WTC11 (cell line): ENCODE data around the gene GORAB. TPM values are rescaled to one million over a fixed set of nuclear protein-coding genes. Genes with fewer than 3 reads are reported as not detected.

Experiments used
- ATAC-seq: fragments of 200-7000 bp; cut with Tn5 transposase; 2 replicates; pipeline ENCODE4 v1.10.0; 2021; ENCODE audit warnings: mild to moderate bottlenecking, moderate library complexity
- CTCF ChIA-PET: fragments of 300-600 bp; sonication (Branson Sonifier 250); formaldehyde crosslinking; loops from one replicate; lab custom pipeline; 2021; ENCODE audit warnings: antibody characterized with exemption; lab: Charles Lee
- POLR2A ChIA-PET: fragments of 350-600 bp; sonication (Branson Sonifier 250); formaldehyde crosslinking; loops from one replicate; lab custom pipeline; 2021; ENCODE audit warnings: antibody characterized with exemption; lab: Charles Lee
- DNase-seq: peaks from one replicate; pipeline ENCODE4 v3.0.0; 2021; ENCODE audit warnings: low spot score
- H3K27ac Mint-ChIP-seq: 2 replicates; pipeline ENCODE4 v1.8.0; 2021; ENCODE audit warnings: mixed read lengths
- H3K27me3 Mint-ChIP-seq: 2 replicates; pipeline ENCODE4 v1.8.0; 2021; ENCODE audit warnings: low read depth, mild to moderate bottlenecking, moderate library complexity, mixed read lengths
- H3K36me3 Mint-ChIP-seq: 2 replicates; pipeline ENCODE4 v1.8.0; 2021; ENCODE audit warnings: mixed read lengths
- H3K4me1 Mint-ChIP-seq: 2 replicates; pipeline ENCODE4 v1.8.0; 2022; ENCODE audit warnings: mixed read lengths
- H3K4me3 Mint-ChIP-seq: 2 replicates; pipeline ENCODE4 v1.8.0; 2021; ENCODE audit warnings: mild to moderate bottlenecking, moderate library complexity, mixed read lengths
- H3K9me3 Mint-ChIP-seq: 2 replicates; pipeline ENCODE4 v1.8.0; 2021; ENCODE audit warnings: mixed read lengths
- AFF4 ChIP-seq: sonication (generic); formaldehyde crosslinking; IDR thresholded peaks from 2 replicates; pipeline ENCODE4 v1.8.1; 2023; ENCODE audit warnings: mild to moderate bottlenecking, missing genetic modification reagents, borderline replicate concordance
- ATF2 ChIP-seq: sonication (generic); formaldehyde crosslinking; IDR thresholded peaks from 2 replicates; pipeline ENCODE4 v1.8.1; 2022; ENCODE audit warnings: low read depth, missing genetic modification reagents, borderline replicate concordance
- CREM ChIP-seq: sonication (generic); formaldehyde crosslinking; IDR thresholded peaks from 2 replicates; pipeline ENCODE4 v1.8.1; 2022; ENCODE audit warnings: mild to moderate bottlenecking, missing genetic modification reagents, moderate library complexity
- E2F4 ChIP-seq: sonication (generic); formaldehyde crosslinking; IDR thresholded peaks from 2 replicates; pipeline ENCODE4 v1.8.1; 2022; ENCODE audit warnings: low read depth, mild to moderate bottlenecking, moderate library complexity, missing genetic modification reagents, borderline replicate concordance
- MLX ChIP-seq: sonication (generic); formaldehyde crosslinking; IDR thresholded peaks from 2 replicates; pipeline ENCODE4 v1.8.1; 2023; ENCODE audit warnings: mild to moderate bottlenecking, missing genetic modification reagents, moderate library complexity
- NFATC4 ChIP-seq: fragments of 250-450 bp; sonication (Bioruptor Pico); IDR thresholded peaks from 2 replicates; pipeline ENCODE4 v1.9.0; 2021; ENCODE audit warnings: mild to moderate bottlenecking
- NFYB ChIP-seq: sonication (generic); formaldehyde crosslinking; conservative IDR thresholded peaks from 2 replicates; pipeline ENCODE4 v1.8.0; 2022; ENCODE audit warnings: low read depth, missing genetic modification reagents
- NR2C2 ChIP-seq: sonication (generic); formaldehyde crosslinking; IDR thresholded peaks from 2 replicates; pipeline ENCODE4 v1.8.0; 2022; ENCODE audit warnings: mild to moderate bottlenecking, missing genetic modification reagents
- SMAD3 ChIP-seq: sonication (generic); formaldehyde crosslinking; IDR thresholded peaks from 2 replicates; pipeline ENCODE4 v1.8.0; 2022; ENCODE audit warnings: missing genetic modification reagents, mild to moderate bottlenecking, borderline replicate concordance
- SMAD4 ChIP-seq: sonication (generic); formaldehyde crosslinking; IDR thresholded peaks from 2 replicates; pipeline ENCODE4 v1.8.0; 2022; ENCODE audit warnings: mild to moderate bottlenecking, missing genetic modification reagents
- TEAD4 ChIP-seq: sonication (generic); formaldehyde crosslinking; IDR thresholded peaks from 2 replicates; pipeline ENCODE4 v1.8.0; 2022; ENCODE audit warnings: mild to moderate bottlenecking, missing genetic modification reagents
- ZNF121 ChIP-seq: sonication (generic); formaldehyde crosslinking; IDR thresholded peaks from 2 replicates; pipeline ENCODE4 v1.8.0; 2023; ENCODE audit warnings: missing genetic modification reagents
- ZNF423 ChIP-seq: fragments of 250-450 bp; sonication (Bioruptor Pico); IDR thresholded peaks from 2 replicates; pipeline ENCODE4 v2.1.2; 2022; ENCODE audit warnings: mild to moderate bottlenecking, moderate library complexity
- total RNA-seq: library from RNA; stranded (reverse); gene quantifications from 3 replicates; pipeline ENCODE4 v1.2.3, GENCODE V29; 2021
- TF ChIP-seq, protein P1 (sequence below): sonication (generic); formaldehyde crosslinking; IDR thresholded peaks from 2 replicates; pipeline ENCODE4 v1.8.0; 2022; ENCODE audit warnings: mild to moderate bottlenecking, missing genetic modification reagents
- TF ChIP-seq, protein P2 (sequence below): sonication (generic); formaldehyde crosslinking; IDR thresholded peaks from 2 replicates; pipeline ENCODE4 v1.8.1; 2023; ENCODE audit warnings: mild to moderate bottlenecking, missing genetic modification reagents
- TF ChIP-seq, protein P3 (sequence below): fragments of 250-450 bp; sonication (Bioruptor Pico); IDR thresholded peaks from 2 replicates; pipeline ENCODE4 v1.9.0; 2021; ENCODE audit warnings: mild to moderate bottlenecking, borderline replicate concordance

Gene GORAB
- total RNA-seq, 1 experiment from 2014 or later = 9.1 TPM

GRCh38 chr1:170592591-170593111, 60.7 kb downstream of the GORAB start (continued):
- TF ChIP-seq E2F4 (CRISPR knock-in tag) (no peak), NR2C2 (no peak), SMAD4 (CRISPR knock-in tag) (no peak), NFYB (no peak), TEAD4 (CRISPR knock-in tag) (no peak)
- TF ChIP-seq, protein P1, sequence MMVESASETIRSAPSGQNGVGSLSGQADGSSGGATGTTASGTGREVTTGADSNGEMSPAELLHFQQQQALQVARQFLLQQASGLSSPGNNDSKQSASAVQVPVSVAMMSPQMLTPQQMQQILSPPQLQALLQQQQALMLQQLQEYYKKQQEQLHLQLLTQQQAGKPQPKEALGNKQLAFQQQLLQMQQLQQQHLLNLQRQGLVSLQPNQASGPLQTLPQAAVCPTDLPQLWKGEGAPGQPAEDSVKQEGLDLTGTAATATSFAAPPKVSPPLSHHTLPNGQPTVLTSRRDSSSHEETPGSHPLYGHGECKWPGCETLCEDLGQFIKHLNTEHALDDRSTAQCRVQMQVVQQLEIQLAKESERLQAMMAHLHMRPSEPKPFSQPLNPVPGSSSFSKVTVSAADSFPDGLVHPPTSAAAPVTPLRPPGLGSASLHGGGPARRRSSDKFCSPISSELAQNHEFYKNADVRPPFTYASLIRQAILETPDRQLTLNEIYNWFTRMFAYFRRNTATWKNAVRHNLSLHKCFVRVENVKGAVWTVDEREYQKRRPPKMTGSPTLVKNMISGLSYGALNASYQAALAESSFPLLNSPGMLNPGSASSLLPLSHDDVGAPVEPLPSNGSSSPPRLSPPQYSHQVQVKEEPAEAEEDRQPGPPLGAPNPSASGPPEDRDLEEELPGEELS = no peak

DNA sequence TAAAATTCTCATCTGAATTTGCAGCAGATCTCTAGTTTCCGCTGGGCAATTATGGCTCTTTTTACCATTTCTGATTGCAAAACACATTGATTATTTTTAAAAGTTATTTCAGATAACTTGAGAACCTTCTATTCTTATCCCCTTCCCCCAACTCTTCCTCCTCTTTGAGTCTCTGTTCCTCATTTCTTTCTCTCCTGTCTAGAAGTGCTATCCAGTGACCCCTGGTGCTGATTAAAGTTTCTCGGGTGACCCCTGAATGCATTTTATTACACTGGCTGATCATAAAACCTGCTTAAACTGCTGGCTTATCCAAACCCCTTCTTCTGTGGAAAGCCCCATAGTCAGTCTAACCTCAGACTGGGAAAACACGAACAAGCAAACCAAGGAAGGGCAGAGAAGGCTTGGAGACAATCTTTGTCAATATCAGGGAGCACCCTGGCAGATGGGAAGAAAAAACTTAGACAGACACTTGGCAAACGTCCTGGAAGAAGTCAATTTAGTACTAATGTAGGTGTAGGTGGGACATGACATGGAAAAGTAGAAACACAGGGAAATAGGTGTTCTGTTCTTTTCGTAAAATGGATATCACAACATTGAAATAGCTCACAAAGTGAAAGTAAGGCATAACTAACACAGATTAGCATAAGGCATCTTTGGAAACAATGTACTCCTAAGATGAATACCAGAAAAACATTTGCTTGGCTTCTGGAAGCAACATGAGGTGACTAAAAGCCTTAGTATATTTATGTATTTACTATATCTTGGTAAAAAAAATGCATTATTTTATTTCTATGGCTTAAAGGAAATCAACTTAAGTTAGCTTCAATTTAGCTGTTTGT, 61.4 kb downstream of the GORAB start:
- H3K36me3 Mint-ChIP-seq = no peaks in the 10 kb centered on the region
- TF ChIP-seq AFF4 (CRISPR knock-in tag) = no peak
- no peak for TF ChIP-seq MLX
- TF ChIP-seq SMAD3 (CRISPR knock-in tag) = no peak
- TF ChIP-seq, protein P2, sequence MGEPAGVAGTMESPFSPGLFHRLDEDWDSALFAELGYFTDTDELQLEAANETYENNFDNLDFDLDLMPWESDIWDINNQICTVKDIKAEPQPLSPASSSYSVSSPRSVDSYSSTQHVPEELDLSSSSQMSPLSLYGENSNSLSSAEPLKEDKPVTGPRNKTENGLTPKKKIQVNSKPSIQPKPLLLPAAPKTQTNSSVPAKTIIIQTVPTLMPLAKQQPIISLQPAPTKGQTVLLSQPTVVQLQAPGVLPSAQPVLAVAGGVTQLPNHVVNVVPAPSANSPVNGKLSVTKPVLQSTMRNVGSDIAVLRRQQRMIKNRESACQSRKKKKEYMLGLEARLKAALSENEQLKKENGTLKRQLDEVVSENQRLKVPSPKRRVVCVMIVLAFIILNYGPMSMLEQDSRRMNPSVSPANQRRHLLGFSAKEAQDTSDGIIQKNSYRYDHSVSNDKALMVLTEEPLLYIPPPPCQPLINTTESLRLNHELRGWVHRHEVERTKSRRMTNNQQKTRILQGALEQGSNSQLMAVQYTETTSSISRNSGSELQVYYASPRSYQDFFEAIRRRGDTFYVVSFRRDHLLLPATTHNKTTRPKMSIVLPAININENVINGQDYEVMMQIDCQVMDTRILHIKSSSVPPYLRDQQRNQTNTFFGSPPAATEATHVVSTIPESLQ (CRISPR knock-in tag) = no peak
- TF ChIP-seq, all 79 proteins: peak for 0
- peaks cover 16% of the 10 kb centered on the region for H3K4me1 Mint-ChIP-seq
- peaks cover 15% of the 10 kb centered on the region for H3K9me3 Mint-ChIP-seq
- DNase-seq = no peak
- ATAC-seq = no peak
- peaks cover 49% of the 10 kb centered on the region for H3K27me3 Mint-ChIP-seq
- no peak overlapping the region for H3K27ac Mint-ChIP-seq
- H3K4me3 Mint-ChIP-seq = no peak overlapping the region
- POLR2A ChIA-PET = no interaction called here
- CTCF ChIA-PET = no interaction called here

DNA sequence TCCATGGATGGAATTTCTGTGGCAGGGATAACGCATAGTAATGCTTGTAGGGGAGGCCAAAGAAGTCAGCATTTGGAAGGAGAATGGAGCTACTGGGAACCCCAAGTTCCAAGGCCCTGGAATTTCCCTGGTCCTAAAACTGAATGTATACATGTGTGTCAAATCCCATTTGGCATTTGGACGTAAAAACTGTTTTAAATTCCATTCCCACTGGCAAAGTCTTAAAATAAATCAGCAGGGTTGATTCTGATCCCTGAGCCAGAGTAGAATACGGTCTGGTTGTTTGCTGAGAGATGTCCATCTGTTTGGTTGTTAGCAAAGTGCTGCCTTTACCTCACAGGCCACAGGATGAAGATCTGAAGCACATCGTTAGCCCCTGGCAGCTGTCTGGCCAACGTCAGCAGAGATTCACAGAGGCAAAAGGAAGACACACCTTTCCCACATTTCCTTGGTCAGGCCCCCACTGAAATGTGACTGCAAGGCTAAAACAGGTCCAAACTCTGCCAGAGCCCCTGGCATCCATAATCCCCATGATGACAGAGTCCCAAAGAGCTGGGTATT, 62.2 kb downstream of the GORAB start:
- POLR2A ChIA-PET = no interaction called here
- peaks cover 16% of the 10 kb centered on the region for H3K4me1 Mint-ChIP-seq
- H3K36me3 Mint-ChIP-seq = no peaks in the 10 kb centered on the region
- H3K9me3 Mint-ChIP-seq = peaks cover 18% of the 10 kb centered on the region
- DNase-seq = no peak
- H3K27ac Mint-ChIP-seq = no peak overlapping the region
- H3K27me3 Mint-ChIP-seq = peaks cover 41% of the 10 kb centered on the region
- CTCF ChIA-PET = no interaction called here
- no peak for ATAC-seq
- H3K4me3 Mint-ChIP-seq = no peak overlapping the region
- no peak for TF ChIP-seq ATF2 (CRISPR knock-in tag)
- TF ChIP-seq ZNF121 (CRISPR knock-in tag) = no peak
- no peak for TF ChIP-seq NFATC4
- TF ChIP-seq, protein P3, sequence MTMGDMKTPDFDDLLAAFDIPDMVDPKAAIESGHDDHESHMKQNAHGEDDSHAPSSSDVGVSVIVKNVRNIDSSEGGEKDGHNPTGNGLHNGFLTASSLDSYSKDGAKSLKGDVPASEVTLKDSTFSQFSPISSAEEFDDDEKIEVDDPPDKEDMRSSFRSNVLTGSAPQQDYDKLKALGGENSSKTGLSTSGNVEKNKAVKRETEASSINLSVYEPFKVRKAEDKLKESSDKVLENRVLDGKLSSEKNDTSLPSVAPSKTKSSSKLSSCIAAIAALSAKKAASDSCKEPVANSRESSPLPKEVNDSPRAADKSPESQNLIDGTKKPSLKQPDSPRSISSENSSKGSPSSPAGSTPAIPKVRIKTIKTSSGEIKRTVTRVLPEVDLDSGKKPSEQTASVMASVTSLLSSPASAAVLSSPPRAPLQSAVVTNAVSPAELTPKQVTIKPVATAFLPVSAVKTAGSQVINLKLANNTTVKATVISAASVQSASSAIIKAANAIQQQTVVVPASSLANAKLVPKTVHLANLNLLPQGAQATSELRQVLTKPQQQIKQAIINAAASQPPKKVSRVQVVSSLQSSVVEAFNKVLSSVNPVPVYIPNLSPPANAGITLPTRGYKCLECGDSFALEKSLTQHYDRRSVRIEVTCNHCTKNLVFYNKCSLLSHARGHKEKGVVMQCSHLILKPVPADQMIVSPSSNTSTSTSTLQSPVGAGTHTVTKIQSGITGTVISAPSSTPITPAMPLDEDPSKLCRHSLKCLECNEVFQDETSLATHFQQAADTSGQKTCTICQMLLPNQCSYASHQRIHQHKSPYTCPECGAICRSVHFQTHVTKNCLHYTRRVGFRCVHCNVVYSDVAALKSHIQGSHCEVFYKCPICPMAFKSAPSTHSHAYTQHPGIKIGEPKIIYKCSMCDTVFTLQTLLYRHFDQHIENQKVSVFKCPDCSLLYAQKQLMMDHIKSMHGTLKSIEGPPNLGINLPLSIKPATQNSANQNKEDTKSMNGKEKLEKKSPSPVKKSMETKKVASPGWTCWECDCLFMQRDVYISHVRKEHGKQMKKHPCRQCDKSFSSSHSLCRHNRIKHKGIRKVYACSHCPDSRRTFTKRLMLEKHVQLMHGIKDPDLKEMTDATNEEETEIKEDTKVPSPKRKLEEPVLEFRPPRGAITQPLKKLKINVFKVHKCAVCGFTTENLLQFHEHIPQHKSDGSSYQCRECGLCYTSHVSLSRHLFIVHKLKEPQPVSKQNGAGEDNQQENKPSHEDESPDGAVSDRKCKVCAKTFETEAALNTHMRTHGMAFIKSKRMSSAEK (CRISPR knock-in tag) = no peak
- TF ChIP-seq CREM = no peak
- no peak for TF ChIP-seq ZNF423 (CRISPR knock-in tag)
